ENCODE results near the gene UBAP2L. TPM values are rescaled to one million over a fixed set of nuclear protein-coding genes. Genes with fewer than 3 reads are reported as not detected.

UBAP2L gene
- total and polyA plus RNA-seq, 10 of the 15 experiments (the other 5 are each of a cell fraction or from before 2014, with no cell fraction given): 49.9 to 198 (median 152) TPM

GRCh38 chr1:154198756-154199562 is 21.8 kb upstream of the UBAP2L start:
- no peak overlapping the region for H3K9ac ChIP-seq (ENCODE audit: control insufficient read depth, insufficient read depth, low read length)
- POLR2A ChIA-PET: interaction anchor here (0.6 to 1.3 kb wide), 3 partner anchors 20 to 87 kb away, joined by 3 to 7 read pairs (median 4); partner anchors contain the start of gene HAX1
- SMC1A ChIA-PET (ENCODE audit: uncharacterized antibody, unreplicated experiment): interaction anchor here (0.7 to 4.8 kb wide), 19 partner anchors 8 to 281 kb away, joined by 3 to 48 read pairs (median 4); partner anchors contain the start of gene HAX1
- FAIRE-seq (peak; percentile 13), DNase-seq (ENCODE audit: low read depth, low spot score) (no peak), ATAC-seq (peak; percentile 87)
- H3K4me1 ChIP-seq (ENCODE audit: control insufficient read depth, insufficient read depth, low read length): no peaks in the 10 kb centered on the region
- no peaks in the 10 kb centered on the region; a peak in 1 of 4 replicates for H3K27me3 ChIP-seq (replicated peaks in 1 of 2; ENCODE audit: control insufficient read depth in 2 of 2, insufficient read depth in 2 of 2, low read length in 1 of 2)
- no TSS peak for BruUV-seq (replicated peaks)
- 11% methylated on average over 5 of the region's 5 CpGs for WGBS (ENCODE audit: insufficient coverage, insufficient replicate concordance, low lambda C conversion rate, missing lambda C conversion rate)
- RAD21 ChIA-PET (ENCODE audit: unreplicated experiment): interaction anchor here (0.6 to 2.7 kb wide), 12 partner anchors 8 to 281 kb away, joined by 3 to 30 read pairs (median 4); partner anchors contain the start of gene HAX1
- H3K4me2 ChIP-seq (ENCODE audit: control insufficient read depth, insufficient read depth): peak overlapping the region; percentile 4; the same call in 1 of the 2 replicates
- H3K36me3 ChIP-seq (ENCODE audit: control insufficient read depth in 2 of 2, insufficient read depth in 2 of 2, low read length in 1 of 2): no peaks in the 10 kb centered on the region; a peak in 1 of 4 replicates
- H3K4me3 ChIP-seq: no peak overlapping the region
- peak overlapping the region; percentile 51 for H2AFZ ChIP-seq (ENCODE audit: control insufficient read depth, low read depth, low read length)
- intact Hi-C loops (cut with micrococcal nuclease; ENCODE audit: unreplicated experiment): loop anchor here (1.0 kb wide), 2 partner anchors 73 to 136 kb away; partner anchors contain the start of gene HAX1
- CTCF ChIA-PET: interaction anchor here (0.6 to 3.4 kb wide), 32 partner anchors 9 to 348 kb away, joined by 3 to 54 read pairs (median 5); partner anchors contain the start of genes HAX1 and UBAP2L
- no peak overlapping the region for H3K27ac ChIP-seq (ENCODE audit: control insufficient read depth, insufficient read depth)
- in situ Hi-C loops (cut with MboI): no loop called here
- no peaks in the 10 kb centered on the region for H4K20me1 ChIP-seq (ENCODE audit: control insufficient read depth, insufficient read depth)
- no peaks in the 10 kb centered on the region for H3K9me3 ChIP-seq (replicated peaks; ENCODE audit: control insufficient read depth, insufficient read depth, low read length)
- H3K79me2 ChIP-seq (ENCODE audit: control insufficient read depth, insufficient read depth, low read length): no peaks in the 10 kb centered on the region
- TF ChIP-seq PML (IDR thresholded peaks at IDR 0.05; ENCODE audit: low read length): no peak
- TF ChIP-seq FOS (IDR thresholded peaks at IDR 0.05; ENCODE audit: borderline replicate concordance, extremely low read depth, insufficient read length): no peak
- no peak for TF ChIP-seq POLR2AphosphoS2 (IDR thresholded peaks at IDR 0.05; ENCODE audit: low read depth, low read length)
- no peak for TF ChIP-seq SMAD5 (IDR thresholded peaks at IDR 0.05; ENCODE audit: low read depth)
- TF ChIP-seq MLLT1 (IDR thresholded peaks at IDR 0.05): no peak
- no peak for TF ChIP-seq NR2F1 (conservative IDR thresholded peaks at IDR 0.05)
- no peak for TF ChIP-seq ZNF207 (IDR thresholded peaks at IDR 0.05; ENCODE audit: borderline replicate concordance)
- TF ChIP-seq RUNX3 (IDR thresholded peaks at IDR 0.05; ENCODE audit: low read length): 0 out of 2 replicates have a peak, but pooled peaks have one; percentile 48
- TF ChIP-seq E2F8 (IDR thresholded peaks at IDR 0.05; ENCODE audit: low read depth, partially characterized antibody): no peak
- TF ChIP-seq CHD1 (IDR thresholded peaks at IDR 0.05; ENCODE audit: low read depth, low read length): no peak
- no peak for TF ChIP-seq DPF2 (IDR thresholded peaks at IDR 0.05)
- TF ChIP-seq ZBTB11 (CRISPR knock-in tag; IDR thresholded peaks at IDR 0.05): no peak
- no peak for TF ChIP-seq E2F4 (IDR thresholded peaks at IDR 0.05; ENCODE audit: low read depth, low read length)
- TF ChIP-seq IKZF2 (IDR thresholded peaks at IDR 0.05): no peak
